ENCODE data around the gene LCNL1. TPM values are rescaled to one million over a fixed set of nuclear protein-coding genes. Genes with fewer than 3 reads are reported as not detected.

LCNL1 gene
- total RNA-seq, 2 donors from 2014 or later, result 1.4 to 2.2 TPM

- Mint-ChIP-seq H3K27me3 (ENCODE audit: insufficient read depth) (peaks cover 4% of the 10 kb centered on the region), H3K9me3 (no peaks in the 10 kb centered on the region), H3K4me1 (peaks cover 8% of the 10 kb centered on the region), H3K27ac (no peak within 1 kb of the TSS), H3K4me3 (no peak within 1 kb of the TSS), H3K36me3 (ENCODE audit: low read depth) (no peaks in the 10 kb centered on the region)
- Histone ChIP-seq H3K36me3 (ENCODE audit: control insufficient read depth, insufficient read depth, low read length) (no peaks in the 10 kb centered on the region), H3K27me3 (ENCODE audit: control insufficient read depth, insufficient read depth, low read length, poor library complexity, severe bottlenecking) (no peaks in the 10 kb centered on the region), H3K4me1 (ENCODE audit: control insufficient read depth, insufficient read depth, low read length) (peaks cover 3% of the 10 kb centered on the region), H3K4me3 (ENCODE audit: low read length) (no peak within 1 kb of the TSS), H3K9ac (ENCODE audit: extremely low read depth, low read length, poor library complexity, severe bottlenecking) (no peak within 1 kb of the TSS), H3K9me3 (ENCODE audit: control insufficient read depth, low read length) (no peaks in the 10 kb centered on the region), H3K27ac (ENCODE audit: low read depth, low read length) (no peak within 1 kb of the TSS)
- DNase-seq, result no peak
- TF ChIP-seq CTCF (conservative IDR thresholded peaks at IDR 0.05), result no peak
- WGBS, 2 experiments (ENCODE audit: insufficient coverage in 1 of 2, insufficient read length in 1 of 2), result 92% methylated on average over 14 of the region's 14 CpGs; no CpG with 5 or more reads in 1 of the 2 experiments
These were observed 31.1 kb upstream of the LCNL1 start, which contains the start of gene LCN12 for GRCh38 chr9:136951541-136952320. Gene LCN12 (plus strand): TSS chr9:136952273. CDS start chr9:136952328, 55 bp downstream.

- no peak for DNase-seq
- Histone ChIP-seq H3K4me3 (ENCODE audit: low read length) (no peak overlapping the region), H3K4me1 (ENCODE audit: control insufficient read depth, insufficient read depth, low read length) (peaks cover 3% of the 10 kb centered on the region), H3K9ac (ENCODE audit: extremely low read depth, low read length, poor library complexity, severe bottlenecking) (no peak overlapping the region), H3K27me3 (ENCODE audit: control insufficient read depth, insufficient read depth, low read length, poor library complexity, severe bottlenecking) (no peaks in the 10 kb centered on the region), H3K27ac (ENCODE audit: low read depth, low read length) (no peak overlapping the region), H3K9me3 (ENCODE audit: control insufficient read depth, low read length) (no peaks in the 10 kb centered on the region), H3K36me3 (ENCODE audit: control insufficient read depth, insufficient read depth, low read length) (no peaks in the 10 kb centered on the region)
- no peak overlapping the region for H3K27ac Mint-ChIP-seq
- no peak for TF ChIP-seq CTCF (conservative IDR thresholded peaks at IDR 0.05)
- no peaks in the 10 kb centered on the region for H3K36me3 Mint-ChIP-seq (ENCODE audit: low read depth)
- peaks cover 8% of the 10 kb centered on the region for H3K4me1 Mint-ChIP-seq
- H3K4me3 Mint-ChIP-seq, result no peak overlapping the region
- peaks cover 4% of the 10 kb centered on the region for H3K27me3 Mint-ChIP-seq (ENCODE audit: insufficient read depth)
- WGBS, 2 experiments (ENCODE audit: insufficient coverage in 1 of 2, insufficient read length in 1 of 2), result 91 to 94% methylated on average over 10 to 15 of the region's 15 CpGs
- no peaks in the 10 kb centered on the region for H3K9me3 Mint-ChIP-seq
These were observed 30.4 kb upstream of the LCNL1 start for GRCh38 chr9:136952321-136952850.

- DNase-seq, result no peak
- no peaks in the 10 kb centered on the region for H3K9me3 ChIP-seq (ENCODE audit: control insufficient read depth, low read length)
- peaks cover 3% of the 10 kb centered on the region for H3K4me1 ChIP-seq (ENCODE audit: control insufficient read depth, insufficient read depth, low read length)
- Mint-ChIP-seq H3K27me3 (ENCODE audit: insufficient read depth) (peaks cover 4% of the 10 kb centered on the region), H3K27ac (no peak overlapping the region), H3K9me3 (no peaks in the 10 kb centered on the region), H3K4me1 (peaks cover 6% of the 10 kb centered on the region), H3K36me3 (ENCODE audit: low read depth) (no peaks in the 10 kb centered on the region), H3K4me3 (no peak overlapping the region)
- 92 to 93% methylated on average over 36 to 44 of the region's 44 CpGs for WGBS, 2 experiments (ENCODE audit: insufficient coverage in 1 of 2, insufficient read length in 1 of 2)
- no peaks in the 10 kb centered on the region for H3K36me3 ChIP-seq (ENCODE audit: control insufficient read depth, insufficient read depth, low read length)
- no peaks in the 10 kb centered on the region for H3K27me3 ChIP-seq (ENCODE audit: control insufficient read depth, insufficient read depth, low read length, poor library complexity, severe bottlenecking)
- no peak overlapping the region for H3K9ac ChIP-seq (ENCODE audit: extremely low read depth, low read length, poor library complexity, severe bottlenecking)
- H3K4me3 ChIP-seq (ENCODE audit: low read length), result no peak overlapping the region
- H3K27ac ChIP-seq (ENCODE audit: low read depth, low read length), result no peak overlapping the region
- TF ChIP-seq CTCF (conservative IDR thresholded peaks at IDR 0.05), result no peak
These were observed 29.7 kb upstream of the LCNL1 start for GRCh38 chr9:136952876-136953770.
